NT2/D1 (cell line): ENCODE results near the gene ANKRD22.

Experiments
- DNase-seq: peaks from one replicate; pipeline ENCODE4 v3.0.0-alpha.2; 2011; ENCODE audit warnings: low read depth, low spot score
- H3K27me3 ChIP-seq: 2 replicates; pipeline ENCODE4 v1.6.0; 2011; ENCODE audit warnings: mild to moderate bottlenecking; ENCODE audit not compliant: insufficient read length, insufficient read depth
- H3K36me3 ChIP-seq: 2 replicates; pipeline ENCODE4 v1.6.1; 2011; ENCODE audit warnings: mild to moderate bottlenecking, low read length, mixed read lengths; ENCODE audit not compliant: insufficient read depth, insufficient read length
- H3K4me1 ChIP-seq: 2 replicates; pipeline ENCODE4 v1.5.1; 2011; ENCODE audit not compliant: insufficient read depth, insufficient read length
- H3K4me3 ChIP-seq: 2 replicates; pipeline ENCODE4 v1.5.1; 2011; ENCODE audit warnings: low read depth; ENCODE audit not compliant: insufficient read length
- H3K9ac ChIP-seq: 2 replicates; pipeline ENCODE4 v1.6.0; 2011; ENCODE audit warnings: low read depth; ENCODE audit not compliant: insufficient read length
- H3K9me3 ChIP-seq: 2 replicates; pipeline ENCODE4 v1.5.1; 2011; ENCODE audit warnings: mild to moderate bottlenecking, low read length; ENCODE audit not compliant: insufficient read depth
- SUZ12 ChIP-seq: IDR thresholded peaks from 2 replicates; pipeline ENCODE4 v1.6.1; 2011; ENCODE audit not compliant: insufficient read length, insufficient read depth; ENCODE audit errors: extremely low read depth
- YY1 ChIP-seq: IDR thresholded peaks from 2 replicates; pipeline ENCODE4 v1.6.1; 2011; ENCODE audit not compliant: insufficient read length, insufficient read depth
- ZNF274 ChIP-seq: IDR thresholded peaks from 2 replicates; pipeline ENCODE4 v1.6.1; 2011; ENCODE audit warnings: mild to moderate bottlenecking, low read depth, low read length

ANKRD22 gene

DNA sequence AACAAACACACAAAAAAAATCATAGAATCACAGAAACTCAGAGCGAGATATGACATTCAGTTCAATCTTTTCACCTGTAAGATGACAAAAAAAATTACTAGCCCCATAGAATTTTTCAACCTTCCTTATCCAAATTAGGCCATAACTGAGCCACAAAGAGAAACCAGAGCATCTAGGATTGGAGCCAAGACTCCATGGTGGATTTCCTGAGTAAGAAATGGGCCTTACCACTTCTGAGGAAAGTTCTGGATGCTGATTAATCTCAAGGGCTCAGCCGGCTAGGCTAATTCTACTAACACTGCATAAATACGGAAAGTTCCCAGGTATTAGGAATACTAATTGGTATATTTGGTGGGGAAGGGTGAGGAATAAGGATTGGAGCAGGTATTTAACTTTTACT, 32.4 kb downstream of the ANKRD22 start:
- DNase-seq: no peak
- Histone ChIP-seq H3K36me3 (no peaks in the 10 kb centered on the region), H3K4me1 (no peaks in the 10 kb centered on the region), H3K9ac (no peak overlapping the region), H3K4me3 (no peak overlapping the region), H3K9me3 (no peaks in the 10 kb centered on the region), H3K27me3 (no peaks in the 10 kb centered on the region)
- TF ChIP-seq YY1: no peak
- no peak for TF ChIP-seq SUZ12
- TF ChIP-seq ZNF274: no peak

DNA sequence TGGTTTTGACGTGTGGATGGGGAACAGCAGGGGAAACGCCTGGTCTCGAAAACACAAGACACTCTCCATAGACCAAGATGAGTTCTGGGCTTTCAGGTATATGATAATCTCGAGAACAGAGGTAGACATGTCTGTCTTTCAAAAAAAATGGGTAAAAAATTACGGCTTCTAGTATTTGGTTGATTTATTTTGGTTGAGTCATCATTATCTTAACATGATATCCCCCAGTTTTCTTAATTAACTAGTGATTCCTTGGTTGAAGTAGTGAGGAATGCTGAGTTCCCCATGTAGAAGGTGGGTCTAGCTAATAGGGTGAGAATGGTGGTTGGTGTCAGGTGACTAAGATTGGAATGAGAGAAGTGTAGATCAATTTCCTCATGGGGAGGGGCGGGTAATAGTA, 38.4 kb downstream of the ANKRD22 start:
- Histone ChIP-seq H3K4me1 (no peaks in the 10 kb centered on the region), H3K9me3 (no peaks in the 10 kb centered on the region), H3K9ac (no peak overlapping the region), H3K36me3 (no peaks in the 10 kb centered on the region), H3K4me3 (no peak overlapping the region), H3K27me3 (no peaks in the 10 kb centered on the region)
- DNase-seq: no peak
- TF ChIP-seq YY1: no peak
- TF ChIP-seq ZNF274: no peak
- no peak for TF ChIP-seq SUZ12

GRCh38 chr10:88810196-88810961, 41.3 kb downstream of the ANKRD22 start:
- H3K27me3 ChIP-seq: no peaks in the 10 kb centered on the region
- peak; percentile 20 for DNase-seq
- H3K9me3 ChIP-seq: no peaks in the 10 kb centered on the region
- no peaks in the 10 kb centered on the region for H3K36me3 ChIP-seq
- H3K4me1 ChIP-seq: no peaks in the 10 kb centered on the region
- no peak for TF ChIP-seq SUZ12
- TF ChIP-seq ZNF274: no peak
- H3K4me3 ChIP-seq: no peak overlapping the region
- H3K9ac ChIP-seq: no peak overlapping the region

GRCh38 chr10:88809621-88810020, 42.0 kb downstream of the ANKRD22 start:
- no peak overlapping the region for H3K9ac ChIP-seq
- no peak overlapping the region for H3K4me3 ChIP-seq
- no peaks in the 10 kb centered on the region for H3K9me3 ChIP-seq
- H3K4me1 ChIP-seq: no peaks in the 10 kb centered on the region
- H3K36me3 ChIP-seq: no peaks in the 10 kb centered on the region
- DNase-seq: no peak
- TF ChIP-seq ZNF274 (no peak), YY1 (no peak), SUZ12 (no peak)
- H3K27me3 ChIP-seq: no peaks in the 10 kb centered on the region

DNA sequence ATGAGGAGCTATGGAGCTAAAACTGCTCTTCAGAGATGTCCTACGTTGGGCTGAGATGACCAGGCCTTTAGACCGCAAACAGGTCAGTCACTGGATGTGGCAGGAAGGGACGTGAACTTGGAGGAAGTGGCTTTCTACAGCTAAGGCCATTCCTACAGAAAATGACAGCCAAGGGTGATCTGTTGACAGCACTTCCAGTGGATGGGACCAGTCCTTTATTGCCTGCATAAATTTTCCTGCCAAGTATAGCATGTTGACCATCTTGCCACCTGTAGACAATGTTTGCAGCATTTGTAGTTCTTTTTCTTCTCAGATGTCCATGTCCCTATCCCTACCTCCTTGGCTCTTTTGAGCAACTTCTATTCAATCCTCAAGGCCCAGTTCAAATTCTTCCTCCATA, 45.7 kb downstream of the ANKRD22 start:
- Histone ChIP-seq H3K9ac (no peak overlapping the region), H3K4me1 (peaks cover 2% of the 10 kb centered on the region), H3K9me3 (no peaks in the 10 kb centered on the region), H3K4me3 (no peak overlapping the region), H3K36me3 (no peaks in the 10 kb centered on the region), H3K27me3 (no peaks in the 10 kb centered on the region)
- no peak for TF ChIP-seq YY1
- no peak for DNase-seq

GRCh38 chr10:88805361-88805760, 46.3 kb downstream of the ANKRD22 start:
- no peak for TF ChIP-seq SUZ12
- no peak for TF ChIP-seq ZNF274
- TF ChIP-seq YY1: no peak
- Histone ChIP-seq H3K27me3 (no peaks in the 10 kb centered on the region), H3K9me3 (no peaks in the 10 kb centered on the region), H3K36me3 (no peaks in the 10 kb centered on the region), H3K4me1 (peaks cover 2% of the 10 kb centered on the region), H3K9ac (no peak overlapping the region), H3K4me3 (no peak overlapping the region)
- no peak for DNase-seq

GRCh38 chr10:88804083-88804812, 47.4 kb downstream of the ANKRD22 start:
- no peak for TF ChIP-seq SUZ12
- no peak for TF ChIP-seq YY1
- no peak for TF ChIP-seq ZNF274
- no peak for DNase-seq
- H3K4me1 ChIP-seq: peaks cover 2% of the 10 kb centered on the region
- no peaks in the 10 kb centered on the region for H3K27me3 ChIP-seq
- H3K9me3 ChIP-seq: no peaks in the 10 kb centered on the region
- no peak overlapping the region for H3K9ac ChIP-seq
- no peaks in the 10 kb centered on the region for H3K36me3 ChIP-seq
- no peak overlapping the region for H3K4me3 ChIP-seq
